Ureter (tissue), 1 donor: Measurements from ENCODE around the gene SCUBE1. TPM values are rescaled to one million over a fixed set of nuclear protein-coding genes. Genes with fewer than 3 reads are reported as not detected.

Source experiments
- DNase-seq: peaks from one replicate; pipeline ENCODE4 v3.0.0-alpha.2; 2020; ENCODE audit warnings: low spot score
- total RNA-seq: library from RNA; stranded (reverse); gene quantifications from one replicate; pipeline ENCODE4 v1.2.4, GENCODE V29; 2023
- donor health status: DM: yes; HTN: yes; CAD: no.

Gene SCUBE1
- total RNA-seq, 1 donor from 2014 or later = 19.0 TPM

- DNase-seq = no peak
Measured at GRCh38 chr22:43216738-43217137, 126.4 kb downstream of the SCUBE1 start.

- no peak for DNase-seq
Measured at GRCh38 chr22:43213962-43214361, 129.2 kb downstream of the SCUBE1 start.

DNA sequence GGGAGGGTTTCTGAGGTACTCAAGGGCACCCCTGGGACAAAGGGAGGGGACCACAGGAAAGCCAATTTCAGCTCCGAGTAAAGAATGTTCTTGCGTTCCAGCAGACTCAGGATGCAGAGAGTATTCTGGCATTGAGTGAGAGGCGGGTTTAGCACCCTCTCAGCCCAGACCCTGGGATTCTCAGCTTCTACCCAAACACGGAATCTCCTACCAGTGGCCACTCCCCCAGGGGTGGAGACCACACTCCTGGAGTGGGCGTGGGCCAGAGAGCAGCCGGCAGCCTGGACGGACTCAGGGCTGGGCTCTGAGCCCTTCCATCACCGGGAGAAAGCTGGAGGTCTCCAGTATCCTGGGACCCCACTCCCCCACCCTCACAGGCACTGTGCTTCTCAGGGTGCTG lies 130.1 kb downstream of the SCUBE1 start:
- DNase-seq = no peak

GRCh38 chr22:43212434-43212952 lies 130.7 kb downstream of the SCUBE1 start:
- no peak for DNase-seq

- DNase-seq = no peak
Measured at GRCh38 chr22:43211941-43212433, 131.2 kb downstream of the SCUBE1 start.

GRCh38 chr22:43210631-43211515 lies 132.3 kb downstream of the SCUBE1 start:
- DNase-seq = no peak

DNA sequence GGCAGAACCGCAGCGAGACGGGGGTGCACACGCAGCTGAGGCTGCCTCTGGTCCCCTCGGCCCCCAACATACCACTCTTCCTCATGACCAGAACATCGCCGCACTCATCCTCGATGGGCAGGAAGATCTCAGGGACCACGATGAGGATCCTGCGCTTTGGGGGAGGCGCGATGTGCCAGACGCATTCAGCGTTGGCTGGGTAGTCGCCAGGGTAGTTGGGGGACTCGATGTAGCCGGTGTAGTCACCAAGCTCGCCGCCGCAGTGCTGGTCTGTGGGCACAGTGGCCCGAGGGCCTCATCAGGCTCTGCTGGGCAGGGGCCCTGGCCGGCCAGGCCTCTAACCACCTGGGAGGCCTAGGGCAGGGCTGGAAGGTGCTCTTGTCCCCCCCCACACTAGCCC lies 133.2 kb downstream of the SCUBE1 start:
- no peak for DNase-seq

GRCh38 chr22:43209523-43209890 lies 133.7 kb downstream of the SCUBE1 start:
- DNase-seq = no peak

GRCh38 chr22:43208703-43209522 lies 134.3 kb downstream of the SCUBE1 start:
- no peak for DNase-seq

GRCh38 chr22:43207849-43208702 lies 135.1 kb downstream of the SCUBE1 start:
- DNase-seq = no peak

DNA sequence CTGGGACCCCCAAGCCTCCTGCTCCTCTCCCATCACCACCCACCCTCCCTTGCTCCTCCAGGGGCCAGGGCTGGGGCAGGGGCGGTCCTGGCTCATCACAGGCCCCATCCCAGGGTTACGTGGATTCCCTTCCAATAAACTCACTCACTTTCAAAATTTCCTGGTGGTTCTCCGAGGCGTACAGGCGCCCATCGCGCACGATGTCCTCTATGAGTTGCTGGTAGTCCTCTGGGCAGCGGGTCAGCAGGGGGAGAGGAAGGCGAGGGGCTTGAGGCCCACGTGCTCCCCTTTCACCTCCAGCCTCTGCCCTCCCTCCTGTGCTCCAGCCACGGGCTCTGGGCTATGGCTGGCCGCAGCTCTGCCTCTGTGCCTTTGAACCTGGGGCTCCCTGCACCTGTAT lies 135.8 kb downstream of the SCUBE1 start:
- DNase-seq = no peak

- DNase-seq = no peak
Measured at GRCh38 chr22:43206509-43207161, 136.5 kb downstream of the SCUBE1 start.

DNA sequence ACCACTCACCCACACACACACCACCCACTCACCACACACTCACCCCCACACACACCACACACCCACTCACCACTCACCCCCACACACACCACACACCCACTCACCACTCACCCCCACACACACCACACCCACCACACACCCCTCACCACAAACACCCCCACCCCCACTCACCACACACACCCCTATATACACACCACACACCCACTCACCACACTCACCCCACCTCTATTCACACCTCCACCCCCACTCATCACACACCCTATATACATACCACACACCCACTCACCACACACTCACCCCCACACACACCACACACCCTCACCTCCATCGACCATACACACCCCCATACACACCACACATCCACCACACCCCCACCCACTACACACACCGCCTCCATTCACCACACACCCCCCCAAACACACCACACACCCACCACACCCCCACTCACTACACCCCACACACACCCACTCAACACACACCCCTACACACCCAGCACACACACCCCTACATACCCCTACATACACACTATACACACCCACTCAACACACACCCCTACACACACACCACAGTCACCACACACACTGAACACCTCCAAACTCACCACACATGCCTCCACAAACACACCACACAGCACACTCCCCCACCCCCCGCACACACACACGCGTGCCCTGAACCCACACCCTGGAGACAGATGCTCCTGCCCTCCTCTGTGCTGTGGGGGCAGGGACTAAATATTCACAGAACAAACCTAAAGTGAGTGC lies 137.2 kb downstream of the SCUBE1 start:
- DNase-seq = no peak

DNA sequence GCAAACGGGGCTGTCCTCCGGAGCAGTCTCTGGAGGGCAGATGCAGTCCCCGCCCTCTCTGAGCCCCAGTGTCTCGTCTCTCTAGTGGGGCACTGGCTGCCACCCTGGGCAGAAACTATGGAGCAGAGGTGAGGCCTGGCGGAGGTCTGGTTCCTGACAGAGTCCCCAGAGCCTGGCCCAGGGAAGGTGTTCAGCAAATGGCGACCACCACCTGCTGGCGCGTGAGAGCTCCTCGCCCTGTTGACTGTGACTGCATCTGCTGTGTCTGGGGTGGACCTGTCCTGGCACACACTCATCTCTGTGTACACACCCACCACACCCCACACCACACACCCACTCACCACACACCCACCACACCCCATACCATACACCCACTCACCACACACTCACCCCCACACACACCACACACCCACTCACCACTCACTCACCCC lies 137.9 kb downstream of the SCUBE1 start:
- DNase-seq = no peak

DNA sequence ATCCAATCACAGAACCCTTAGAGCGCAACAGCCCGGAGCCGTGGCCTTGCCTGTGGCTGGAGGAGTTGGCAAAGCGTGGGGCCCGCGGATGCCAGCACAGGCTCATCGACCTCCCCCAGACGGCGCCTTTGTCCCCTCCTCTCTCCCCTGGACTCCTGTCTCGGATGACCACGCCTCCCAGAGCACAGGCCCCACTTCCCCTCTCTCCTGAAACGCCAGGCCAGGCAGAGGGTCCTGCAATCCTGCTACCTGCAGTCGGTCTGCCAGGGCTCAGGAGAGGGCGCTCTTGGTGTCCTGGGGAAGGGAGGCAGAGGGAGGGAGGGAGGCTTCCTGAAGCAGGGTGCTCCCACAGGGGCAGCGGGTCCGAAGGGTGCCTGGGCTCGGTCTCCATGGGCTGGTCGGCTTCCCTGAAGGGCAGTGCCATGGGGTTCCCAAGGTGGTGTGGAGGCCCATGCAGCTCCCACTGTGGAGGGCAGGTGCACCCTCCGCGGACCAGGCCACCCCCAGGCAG lies 139.6 kb downstream of the SCUBE1 start:
- DNase-seq = no peak

- DNase-seq = no peak
Measured at GRCh38 chr22:43202756-43203410, 140.3 kb downstream of the SCUBE1 start.

DNA sequence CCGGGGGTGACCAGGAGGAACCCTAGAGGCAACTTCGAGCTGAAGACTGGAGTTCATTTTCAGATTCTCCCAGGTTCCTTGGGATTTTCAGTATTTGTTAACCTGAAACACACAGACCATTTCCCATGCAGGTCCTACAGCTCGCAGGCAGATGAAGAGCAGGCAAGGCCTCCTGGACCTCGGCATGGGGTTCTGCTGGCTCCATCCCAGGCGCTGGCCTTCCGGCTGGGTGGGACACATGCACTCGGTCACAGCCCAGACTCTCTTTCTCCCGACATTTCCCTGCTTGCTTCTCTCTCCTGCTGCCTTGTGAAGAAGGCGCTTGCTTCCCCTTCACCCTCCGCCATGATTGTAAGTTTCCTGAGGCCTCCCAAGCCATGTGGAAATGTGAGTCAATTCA lies 140.8 kb downstream of the SCUBE1 start:
- DNase-seq = no peak

DNA sequence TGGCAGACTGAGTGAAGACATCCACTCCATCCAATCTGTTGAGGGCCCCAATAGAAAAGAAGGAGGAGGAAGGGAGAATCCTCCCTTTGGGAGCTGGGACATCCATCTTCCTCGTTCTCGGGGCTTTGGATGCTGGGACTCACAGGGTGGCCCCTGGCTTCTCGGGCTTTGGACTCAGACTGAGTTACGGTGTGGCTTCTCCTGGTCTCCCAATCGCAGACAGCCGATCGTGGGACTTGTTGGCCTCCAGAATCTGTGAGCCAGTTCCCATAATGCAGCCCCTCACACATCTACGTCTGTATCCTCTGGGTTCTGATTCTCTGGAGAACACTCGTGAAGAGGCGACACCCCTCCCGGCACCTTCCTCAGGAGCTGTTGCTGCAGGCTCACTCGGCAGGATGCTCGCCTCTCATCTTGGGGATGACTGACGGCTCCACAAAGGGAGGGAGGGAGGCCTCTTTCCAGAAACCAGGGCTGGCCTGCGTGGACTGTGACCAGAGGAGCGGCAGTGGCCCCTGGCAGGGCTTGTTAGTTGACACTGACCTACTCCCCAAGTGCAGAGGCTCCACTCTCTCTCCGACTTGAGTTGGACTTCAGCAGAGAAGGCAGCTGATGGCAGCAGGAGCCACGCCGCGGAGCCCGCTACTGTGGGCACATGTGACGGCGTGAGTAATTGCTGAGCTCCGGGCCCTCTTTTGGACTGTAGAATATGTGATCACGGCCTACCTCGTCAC lies 141.5 kb downstream of the SCUBE1 start:
- no peak for DNase-seq

DNA sequence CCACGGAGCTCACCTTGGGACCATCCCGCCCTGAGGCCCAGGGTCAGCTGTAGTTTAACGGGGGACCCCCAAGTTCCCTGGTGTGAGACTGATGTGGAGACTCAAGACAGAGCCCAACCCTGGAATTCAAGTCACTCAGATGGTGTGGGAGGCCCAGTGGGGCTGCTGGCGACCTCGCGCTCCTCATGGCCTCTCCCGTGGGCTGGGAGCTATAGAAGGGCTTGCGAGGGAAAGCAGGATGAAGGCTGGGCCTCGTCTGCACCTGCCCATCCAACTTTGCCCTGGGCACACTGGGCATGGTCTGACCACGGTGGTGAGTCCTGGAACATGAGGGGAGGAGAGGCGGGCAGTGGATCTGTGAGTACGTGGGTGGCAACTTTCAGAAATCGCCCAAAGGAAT lies 142.6 kb downstream of the SCUBE1 start:
- DNase-seq = no peak
